HS-27A (cell line): ENCODE measurements around the gene SEMA3F.
"Not testable (repeated sequence)": the region's sequence is repeated elsewhere in the genome, so short reads cannot be mapped to it uniquely, and the experiment has no call there.

Source experiments
- DNase-seq: peaks from one replicate; pipeline ENCODE4 v3.0.0-alpha.2; 2012; ENCODE audit warnings: low read depth, missing footprints

The SEMA3F gene

GRCh38 chr3:50193746-50194127, 38.6 kb downstream of the SEMA3F start:
- no peak for DNase-seq

- no peak for DNase-seq
Measured at GRCh38 chr3:50194128-50194902, 39.2 kb downstream of the SEMA3F start.

GRCh38 chr3:50194903-50195500, 39.9 kb downstream of the SEMA3F start:
- DNase-seq = no peak

- DNase-seq = no peak
Measured at GRCh38 chr3:50195501-50196252, 40.6 kb downstream of the SEMA3F start.

GRCh38 chr3:50196253-50196801, 41.2 kb downstream of the SEMA3F start:
- no peak for DNase-seq

GRCh38 chr3:50201573-50202315, 46.6 kb downstream of the SEMA3F start:
- DNase-seq = no peak

GRCh38 chr3:50202353-50203112, 47.4 kb downstream of the SEMA3F start:
- no peak for DNase-seq

GRCh38 chr3:50203113-50203808, 48.1 kb downstream of the SEMA3F start:
- no peak for DNase-seq

GRCh38 chr3:50203809-50204803, 49.0 kb downstream of the SEMA3F start:
- DNase-seq = no peak

GRCh38 chr3:50204804-50205412, 49.8 kb downstream of the SEMA3F start, which contains the start of gene SLC38A3:
Gene SLC38A3 (plus strand): TSS chr3:50205271. CDS start chr3:50214200, 8,929 bp downstream.
- DNase-seq = no peak

GRCh38 chr3:50205413-50206276, 50.5 kb downstream of the SEMA3F start:
- no peak for DNase-seq

GRCh38 chr3:50207359-50208042, 52.4 kb downstream of the SEMA3F start:
- no peak for DNase-seq

- DNase-seq = no peak
Measured at GRCh38 chr3:50208677-50209344, 53.7 kb downstream of the SEMA3F start.

- DNase-seq = no peak
Measured at GRCh38 chr3:50210176-50210509, 55.0 kb downstream of the SEMA3F start.

GRCh38 chr3:50210510-50211367, 55.6 kb downstream of the SEMA3F start:
- no peak for DNase-seq

- DNase-seq = not testable (repeated sequence)
Measured at GRCh38 chr3:50211368-50211717, 56.2 kb downstream of the SEMA3F start.
